IMR-90 (cell line): ENCODE data around the gene LRRIQ4. TPM values are rescaled to one million over a fixed set of nuclear protein-coding genes. Genes with fewer than 3 reads are reported as not detected.

Source experiments
- ATAC-seq: fragments of 200-7000 bp; cut with Tn5 transposase; 2 replicates; pipeline ENCODE4 v1.9.1; 2020; ENCODE audit warnings: low read depth, mild to moderate bottlenecking, moderate library complexity
- BruUV-seq: library from RNA; stranded (reverse); fragments of 400-500 nt; replicated peaks from 2 replicates; lab custom pipeline; 2021; lab: Mats Ljungman, UMichigan
- CTCF ChIA-PET: fragments of 300-600 bp; formaldehyde crosslinking; extraction: SDS; loops from one replicate; lab custom pipeline; 2021; ENCODE audit warnings: antibody characterized with exemption; lab: Yijun Ruan, JAX
- POLR2A ChIA-PET: fragments of 300-600 bp; sonication (Branson Sonifier 250); formaldehyde crosslinking; loops from one replicate; lab custom pipeline; 2022; ENCODE audit warnings: antibody characterized with exemption; ENCODE audit not compliant: unreplicated experiment; lab: Charles Lee
- DNase-seq: peaks from one replicate; pipeline ENCODE4 v3.0.0; 2013
- H2AFZ ChIP-seq: replicated peaks from 2 replicates; pipeline ENCODE3; 2013; ENCODE audit warnings: low read length, mild to moderate bottlenecking; ENCODE audit not compliant: poor library complexity
- H2AK5ac ChIP-seq: 2 replicates; pipeline ENCODE4 v1.6.1; 2013; ENCODE audit warnings: low read depth, low read length, inconsistent platforms
- H2AK9ac ChIP-seq: replicated peaks from 2 replicates; pipeline ENCODE3; 2013; ENCODE audit warnings: mild to moderate bottlenecking, low read depth, low read length, moderate library complexity; ENCODE audit not compliant: poor library complexity
- H2BK120ac ChIP-seq: 2 replicates; pipeline ENCODE4 v1.6.1; 2013; ENCODE audit warnings: low read depth, low read length, inconsistent platforms
- H2BK15ac ChIP-seq: 3 replicates; pipeline ENCODE4 v1.6.1; 2013; ENCODE audit warnings: low read depth, low read length, inconsistent platforms
- H2BK20ac ChIP-seq: 2 replicates; pipeline ENCODE4 v1.6.1; 2013; ENCODE audit warnings: low read depth, mild to moderate bottlenecking, inconsistent platforms, low read length, moderate library complexity
- H2BK5ac ChIP-seq: 2 replicates; pipeline ENCODE4 v1.6.1; 2013; ENCODE audit warnings: mild to moderate bottlenecking, low read depth, low read length, inconsistent platforms; ENCODE audit not compliant: poor library complexity, severe bottlenecking
- H3K14ac ChIP-seq: replicated peaks from 2 replicates; pipeline ENCODE4 v1.6.1; 2013; ENCODE audit warnings: low read depth, low read length, inconsistent platforms
- H3K18ac ChIP-seq: 2 replicates; pipeline ENCODE4 v1.6.1; 2013; ENCODE audit warnings: low read depth, low read length, control low read depth
- H3K23ac ChIP-seq: 2 replicates; pipeline ENCODE4 v1.6.1; 2013; ENCODE audit warnings: low read depth, low read length, inconsistent platforms
- H3K27ac ChIP-seq: 2 replicates; pipeline ENCODE4 v1.5.1; 2013; ENCODE audit warnings: mild to moderate bottlenecking, control low read depth, low read length; ENCODE audit not compliant: insufficient read depth
- H3K27me3 ChIP-seq: 2 replicates; pipeline ENCODE4 v1.6.1; 2013; ENCODE audit warnings: low read length; ENCODE audit not compliant: control insufficient read depth, insufficient read depth
- H3K36me3 ChIP-seq: 2 replicates; pipeline ENCODE4 v1.6.1; 2013; ENCODE audit warnings: low read length, mixed read lengths; ENCODE audit not compliant: control insufficient read depth, insufficient read depth
- H3K4ac ChIP-seq: 2 replicates; pipeline ENCODE4 v1.6.1; 2013; ENCODE audit warnings: low read depth, low read length, inconsistent platforms
- H3K4me1 ChIP-seq: 2 replicates; pipeline ENCODE4 v1.6.1; 2013; ENCODE audit warnings: low read length, mixed read lengths; ENCODE audit not compliant: control insufficient read depth, insufficient read depth
- H3K4me2 ChIP-seq: 2 replicates; pipeline ENCODE4 v1.6.1; 2013; ENCODE audit warnings: low read depth, mild to moderate bottlenecking, control low read depth, low read length, moderate library complexity
- H3K4me3 ChIP-seq: 2 replicates; pipeline ENCODE4 v1.5.1; 2013; ENCODE audit warnings: low read depth, mild to moderate bottlenecking, control low read depth, low read length, moderate library complexity; ENCODE audit not compliant: insufficient read depth
- H3K56ac ChIP-seq: 2 replicates; pipeline ENCODE4 v1.6.1; 2013; ENCODE audit warnings: low read length, inconsistent platforms; ENCODE audit not compliant: insufficient read depth; ENCODE audit errors: extremely low read depth
- H3K79me1 ChIP-seq, 2 experiments: 2 replicates each; pipeline ENCODE4 v1.6.1; 2013; ENCODE audit warnings: low read length in 2 of 2, inconsistent platforms in 1 of 2, low read depth in 1 of 2
- H3K9ac ChIP-seq: 2 replicates; pipeline ENCODE4 v1.6.1; 2013; ENCODE audit warnings: low read depth, low read length, control low read depth
- H3K9me1 ChIP-seq: 2 replicates; pipeline ENCODE4 v1.6.1; 2013; ENCODE audit warnings: low read length, inconsistent platforms; ENCODE audit not compliant: insufficient read depth
- H3K9me3 ChIP-seq: 2 replicates; pipeline ENCODE4 v1.6.1; 2013; ENCODE audit warnings: low read length; ENCODE audit not compliant: control insufficient read depth, insufficient read depth
- H4K20me1 ChIP-seq: 2 replicates; pipeline ENCODE4 v1.6.1; 2013; ENCODE audit warnings: low read length, inconsistent platforms; ENCODE audit not compliant: insufficient read depth
- H4K5ac ChIP-seq: 2 replicates; pipeline ENCODE4 v1.6.1; 2013; ENCODE audit warnings: mild to moderate bottlenecking, low read depth, low read length, control low read depth
- H4K8ac ChIP-seq, 2 experiments: 2 replicates each; pipeline ENCODE4 v1.6.1; 2013; ENCODE audit warnings: low read depth in 2 of 2, low read length in 2 of 2, control low read depth in 1 of 2, inconsistent platforms in 1 of 2
- H4K91ac ChIP-seq: 2 replicates; pipeline ENCODE4 v1.6.1; 2013; ENCODE audit warnings: low read depth, low read length, inconsistent platforms; ENCODE audit not compliant: insufficient read depth
- BHLHE40 ChIP-seq: fragments of 150-350 bp; IDR thresholded peaks from 2 replicates; pipeline ENCODE4 v1.6.1; 2016; ENCODE audit warnings: mild to moderate bottlenecking, low read depth, low read length
- CEBPB ChIP-seq: IDR thresholded peaks from 2 replicates; pipeline ENCODE4 v1.6.1; 2012; ENCODE audit warnings: low read depth, low read length, improper control_type of control experiment
- CTCF ChIP-seq: conservative IDR thresholded peaks from 2 replicates; pipeline ENCODE4 v1.5.1; 2012; ENCODE audit warnings: mild to moderate bottlenecking, low read depth, low read length, improper control_type of control experiment
- ELK1 ChIP-seq: fragments of 150-350 bp; IDR thresholded peaks from 2 replicates; pipeline ENCODE4 v1.6.1; 2016; ENCODE audit warnings: low read depth, mild to moderate bottlenecking, low read length, moderate library complexity, borderline replicate concordance
- FOS ChIP-seq: fragments of 150-350 bp; IDR thresholded peaks from 2 replicates; pipeline ENCODE4 v1.6.1; 2016; ENCODE audit warnings: low read depth, low read length
- MAFK ChIP-seq: IDR thresholded peaks from 2 replicates; pipeline ENCODE4 v1.6.1; 2012; ENCODE audit warnings: low read depth, low read length, improper control_type of control experiment
- MXI1 ChIP-seq: IDR thresholded peaks from 2 replicates; pipeline ENCODE4 v1.6.1; 2012; ENCODE audit warnings: low read depth, mild to moderate bottlenecking, low read length, moderate library complexity, borderline replicate concordance
- NFE2L2 ChIP-seq: fragments of 150-350 bp; IDR thresholded peaks from 2 replicates; pipeline ENCODE4 v1.6.1; 2016; ENCODE audit warnings: low read depth, mild to moderate bottlenecking, low read length
- POLR2A ChIP-seq: IDR thresholded peaks from 2 replicates; pipeline ENCODE4 v1.6.1; 2012; ENCODE audit warnings: mild to moderate bottlenecking, low read depth, low read length
- RAD21 ChIP-seq: IDR thresholded peaks from 2 replicates; pipeline ENCODE4 v1.6.1; 2012; ENCODE audit warnings: low read length, improper control_type of control experiment
- RCOR1 ChIP-seq: IDR thresholded peaks from 2 replicates; pipeline ENCODE4 v1.6.1; 2012; ENCODE audit warnings: mild to moderate bottlenecking, low read length, improper control_type of control experiment; ENCODE audit not compliant: insufficient replicate concordance
- SMC3 ChIP-seq: fragments of 150-350 bp; IDR thresholded peaks from 2 replicates; pipeline ENCODE4 v1.6.1; 2016; ENCODE audit warnings: low read depth, mild to moderate bottlenecking, antibody characterized with exemption, low read length, moderate library complexity
- WGBS, 2 experiments: methylation state at CpG; one replicate each; pipeline versions ENCODE4 v1.1.5 to v1.1.7; 2013; ENCODE audit warnings: missing lambda C conversion rate in 2 of 2; ENCODE audit not compliant: insufficient read length in 1 of 2; ENCODE audit errors: extremely low coverage in 2 of 2; 5-methylcytosine and 5-hydroxymethylcytosine counted together
- dilution Hi-C: fragments of 300-500 bp; cut with HindIII; formaldehyde crosslinking; loops from one replicate; pipeline ENCODE4 v1.14.3; 2018; ENCODE audit warnings: low sequenced_read_pairs; ENCODE audit not compliant: unreplicated experiment
- in situ Hi-C: fragments of 300-500 bp; cut with MboI; formaldehyde crosslinking; loops from 3 replicates; pipeline ENCODE4 v1.14.3; 2019; ENCODE audit warnings: low sequenced_read_pairs, inconsistent platforms, mixed read lengths
- intact Hi-C: fragments of 100-400 bp; cut with micrococcal nuclease; formaldehyde crosslinking; loops from 2 replicates; pipeline ENCODE4 v1.10.0; 2022
- polyA plus RNA-seq, 3 experiments: library from polyadenylated mRNA; depleted of rRNA; stranded (reverse); fragments of >200 nt; gene quantifications; 2 replicates each; pipeline ENCODE4 v1.2.3, GENCODE V29; 2012; ENCODE audit warnings: low replicate concordance in 1 of 3
- total RNA-seq: library from RNA; depleted of rRNA; stranded (reverse); fragments of >200 nt; gene quantifications from 2 replicates; pipeline ENCODE4 v1.2.3, GENCODE V29; 2012
- TF ChIP-seq, protein P1 (sequence below): fragments of 150-350 bp; IDR thresholded peaks from 2 replicates; pipeline ENCODE4 v1.6.1; 2017; ENCODE audit warnings: mild to moderate bottlenecking, antibody characterized with exemption, low read length, low read depth

The LRRIQ4 gene
- total and polyA plus RNA-seq, 2 of the 4 experiments (the other 2 are of a cell fraction), result not detected

DNA sequence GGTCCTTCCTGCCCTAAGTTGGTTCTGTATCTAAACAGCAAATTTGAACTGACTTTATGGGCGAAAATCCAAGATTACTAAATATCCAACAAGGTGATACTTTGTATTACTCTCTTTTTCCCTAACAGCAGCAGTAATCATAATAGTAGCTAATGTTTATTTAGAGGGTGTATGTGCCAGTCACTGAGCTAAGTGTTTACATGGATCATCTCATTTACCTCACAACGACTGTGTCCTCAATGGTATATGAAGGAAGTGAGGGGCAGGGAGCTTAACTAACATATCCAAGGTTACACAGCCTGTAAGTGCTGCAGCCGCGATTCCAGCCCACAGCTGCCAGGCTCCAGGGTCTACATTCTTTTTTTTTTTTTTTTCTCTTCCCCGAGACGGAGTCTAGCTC lies 10.3 kb downstream of the LRRIQ4 start:
- POLR2A ChIA-PET, result no interaction called here
- H4K91ac ChIP-seq, result no peak overlapping the region
- no peaks in the 10 kb centered on the region for H3K36me3 ChIP-seq
- no peak for DNase-seq
- no peak overlapping the region for H4K8ac ChIP-seq
- H3K4me3 ChIP-seq, result no peak overlapping the region
- H3K27me3 ChIP-seq, result no peaks in the 10 kb centered on the region
- no peak overlapping the region for H3K23ac ChIP-seq
- TF ChIP-seq ELK1 (no peak), FOS (no peak), SMC3 (no peak), MXI1 (no peak), RAD21 (no peak), CTCF (no peak), NFE2L2 (no peak), BHLHE40 (no peak), MAFK (no peak), POLR2A (no peak), RCOR1 (no peak), CEBPB (no peak)
- TF ChIP-seq, protein P1, sequence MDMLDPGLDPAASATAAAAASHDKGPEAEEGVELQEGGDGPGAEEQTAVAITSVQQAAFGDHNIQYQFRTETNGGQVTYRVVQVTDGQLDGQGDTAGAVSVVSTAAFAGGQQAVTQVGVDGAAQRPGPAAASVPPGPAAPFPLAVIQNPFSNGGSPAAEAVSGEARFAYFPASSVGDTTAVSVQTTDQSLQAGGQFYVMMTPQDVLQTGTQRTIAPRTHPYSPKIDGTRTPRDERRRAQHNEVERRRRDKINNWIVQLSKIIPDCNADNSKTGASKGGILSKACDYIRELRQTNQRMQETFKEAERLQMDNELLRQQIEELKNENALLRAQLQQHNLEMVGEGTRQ, result no peak
- H4K20me1 ChIP-seq, result no peaks in the 10 kb centered on the region
- in situ Hi-C loops (no loop called here), dilution Hi-C loops (no loop called here), intact Hi-C loops (no loop called here)
- H3K27ac ChIP-seq, result no peak overlapping the region
- H3K9me1 ChIP-seq, result no peaks in the 10 kb centered on the region
- no peak overlapping the region for H4K5ac ChIP-seq
- no peak overlapping the region for H3K18ac ChIP-seq
- peaks cover 2% of the 10 kb centered on the region for H3K4me1 ChIP-seq
- no peak overlapping the region for H2BK15ac ChIP-seq
- ATAC-seq, result no peak
- H3K9me3 ChIP-seq, result no peaks in the 10 kb centered on the region
- H2BK5ac ChIP-seq, result no peak overlapping the region
- H2BK20ac ChIP-seq, result no peak overlapping the region
- no peak overlapping the region for H2AK5ac ChIP-seq
- H2BK120ac ChIP-seq, result no peak overlapping the region
- H2AK9ac ChIP-seq, result no peak overlapping the region
- no peak overlapping the region for H3K4ac ChIP-seq
- H3K14ac ChIP-seq, result no peak overlapping the region
- H3K56ac ChIP-seq, result no peak overlapping the region
- CTCF ChIA-PET, result no interaction called here
- H3K79me1 ChIP-seq, result no peaks in the 10 kb centered on the region
- no CpG with 5 or more reads among the region's 6 CpGs for WGBS, 2 experiments
- no TSS peak for BruUV-seq
- no peak overlapping the region for H3K9ac ChIP-seq
- H3K4me2 ChIP-seq, result no peak overlapping the region
- no peak overlapping the region for H2AFZ ChIP-seq
